Fibroblast of lung (primary cell): ENCODE results near the gene ACACB.

Experiments
- CTCF ChIP-seq, 2 donors: IDR thresholded peaks in 1 of 2; conservative IDR thresholded peaks in 1 of 2; 1 replicate in 1 of 2; 2 replicates in 1 of 2; pipeline ENCODE4 v1.5.1; 2011 to 2012; ENCODE audit warnings: low read length in 2 of 2, control low read depth in 1 of 2, inconsistent platforms in 1 of 2, low read depth in 1 of 2, mild to moderate bottlenecking in 1 of 2
- EZH2 ChIP-seq: IDR thresholded peaks from 2 replicates; pipeline ENCODE4 v1.5.1; 2012; ENCODE audit warnings: low read length, control low read depth, mild to moderate bottlenecking; ENCODE audit errors: missing control alignments

DNA sequence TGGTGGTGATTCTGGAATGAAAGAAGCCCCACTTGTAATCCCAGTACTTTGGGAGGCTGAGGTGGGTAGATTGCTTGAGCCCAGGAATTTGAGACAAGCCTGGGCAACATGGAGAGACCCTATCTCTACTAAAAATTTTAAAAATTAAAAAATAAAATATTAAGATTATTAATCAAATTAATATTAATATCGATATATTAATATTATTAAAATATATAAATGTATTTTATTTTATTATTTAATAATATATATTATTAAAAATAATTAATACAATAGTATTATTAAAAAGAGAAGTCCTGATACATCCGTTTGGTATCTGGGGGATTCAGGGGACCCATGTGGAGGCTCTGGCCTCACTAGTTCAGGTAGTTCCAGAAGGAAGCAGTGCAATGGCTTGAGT lies 124.0 kb downstream of the ACACB start:
- TF ChIP-seq CTCF (conservative IDR thresholded peaks at IDR 0.05 in 1 of 2, IDR thresholded peaks at IDR 0.05 in 1 of 2; ENCODE audit: low read depth in 1 of 2, low read length in 2 of 2), result no peak
- no peak for TF ChIP-seq EZH2
